Measurements from ENCODE around the gene MRPS23.

- TF ChIP-seq CTCF (IDR thresholded peaks at IDR 0.05; ENCODE audit: low read depth, low read length) = no peak
- TF ChIP-seq POLR2A (IDR thresholded peaks at IDR 0.05; ENCODE audit: extremely low read depth, insufficient read length) = no peak
- no peak for TF ChIP-seq MAX (IDR thresholded peaks at IDR 0.05; ENCODE audit: low read depth, low read length)
Measured at GRCh38 chr17:57868910-57869616, 19.2 kb upstream of the MRPS23 start.

Data from NB4 (cell line).